Breast epithelium (tissue), 4 donors: ENCODE results near the gene LRRIQ1. TPM values are rescaled to one million over a fixed set of nuclear protein-coding genes. Genes with fewer than 3 reads are reported as not detected.

Source experiments
- DNase-seq, 2 donors: peaks; one replicate each; pipeline ENCODE4 v3.0.0-alpha.2; 2019; ENCODE audit warnings: low spot score in 2 of 2
- H3K27ac ChIP-seq, 2 donors: fragments of 200-600 bp; sonication (generic) in 1 of 2; one replicate each; pipeline ENCODE4 v1.5.1; 2016 to 2019; ENCODE audit warnings: mild to moderate bottlenecking in 1 of 2
- H3K27me3 ChIP-seq, 2 donors: fragments of 200-600 bp; sonication (generic) in 1 of 2; one replicate each; pipeline versions ENCODE4 v1.5.1 to v1.6.0; 2017 to 2019; ENCODE audit warnings: control low read depth in 1 of 2, mild to moderate bottlenecking in 1 of 2
- H3K36me3 ChIP-seq: fragments of 200-600 bp; one replicate; pipeline ENCODE4 v1.5.1; 2019
- H3K4me1 ChIP-seq, 2 donors: fragments of 200-600 bp; sonication (generic); one replicate each; pipeline ENCODE4 v1.5.1; 2016 to 2019; ENCODE audit warnings: control low read depth in 1 of 2
- H3K4me3 ChIP-seq, 3 donors: fragments of 200-600 bp; sonication (generic); 1 replicate in 2 of 3; 2 replicates in 1 of 3; pipeline ENCODE4 v1.5.1; 2016 to 2019; ENCODE audit warnings: mild to moderate bottlenecking in 3 of 3, moderate library complexity in 2 of 3
- H3K9me3 ChIP-seq, 2 donors: fragments of 200-600 bp; sonication (generic) in 1 of 2; one replicate each; pipeline ENCODE4 v1.5.1; 2016 to 2019; ENCODE audit warnings: control low read depth in 1 of 2
- CTCF ChIP-seq, 3 donors: fragments of 450-650 bp; IDR thresholded peaks; one replicate each; pipeline ENCODE4 v1.5.1; 2016 to 2017; ENCODE audit warnings: antibody characterized with exemption in 3 of 3, mild to moderate bottlenecking in 3 of 3, moderate library complexity in 3 of 3
- POLR2A ChIP-seq: fragments of 450-650 bp; IDR thresholded peaks from one replicate; pipeline ENCODE4 v1.6.1; 2016; ENCODE audit warnings: antibody characterized with exemption, mild to moderate bottlenecking, moderate library complexity
- POLR2AphosphoS5 ChIP-seq, 3 donors: sonication (generic); formaldehyde crosslinking; IDR thresholded peaks; one replicate each; pipeline ENCODE4 v1.6.1; 2017; ENCODE audit warnings: antibody characterized with exemption in 3 of 3
- intact Hi-C: fragments of 100-400 bp; cut with DNase I; formaldehyde crosslinking; loops from one replicate; pipeline ENCODE4 v1.15.1; 2023; ENCODE audit warnings: low total_unique reads
- total RNA-seq, 3 donors: library from RNA; depleted of rRNA; stranded (reverse); fragments of >200 nt; gene quantifications; one replicate each; pipeline ENCODE4 v1.1.0, GENCODE V29; 2016

The LRRIQ1 gene
- total RNA-seq, 3 donors from 2014 or later = 0.16 to 1.5 (median 0.66) TPM

GRCh38 chr12:85283560-85283959 is 247.4 kb downstream of the LRRIQ1 start:
- Histone ChIP-seq H3K36me3 (no peaks in the 10 kb centered on the region), H3K27me3 (peaks cover 0 to 62% of the 10 kb centered on the region in 2 donors)
- TF ChIP-seq POLR2AphosphoS5 (IDR thresholded peaks at IDR 0.05) (no peak), CTCF (IDR thresholded peaks at IDR 0.05) (no peak), POLR2A (no peak)

More at GRCh38 chr12:85283560-85283959, 247.4 kb downstream of the LRRIQ1 start:
- no peak overlapping the region for H3K27ac ChIP-seq
- intact Hi-C loops = no loop called here
- peaks cover 0 to 7% of the 10 kb centered on the region in 2 donors for H3K9me3 ChIP-seq
- H3K4me1 ChIP-seq = no peaks in the 10 kb centered on the region
- DNase-seq = no peak
- H3K4me3 ChIP-seq = no peak overlapping the region

Other genes with a start within 250 kb of the LRRIQ1 start
- gene SLC6A15, start 123.6 kb upstream of the LRRIQ1 start, total RNA-seq = 1 to 10 TPM in 2 of 3 donors, not detected in 1; 2.0 to 2.2 TPM
- not detected for gene TSPAN19, start 74 bp upstream of the LRRIQ1 start, total RNA-seq
- 1 to 10 TPM in 1 of 3 donors, not detected in 2; 2.9 TPM for gene ALX1, start 243.9 kb downstream of the LRRIQ1 start, total RNA-seq